K562 (cell line): ENCODE measurements around the gene PRR7. TPM values are rescaled to one million over a fixed set of nuclear protein-coding genes. Genes with fewer than 3 reads are reported as not detected.

Experiments used
- ATAC-seq: fragments of 200-7000 bp; cut with Tn5 transposase; 3 replicates; pipeline ENCODE4 v1.9.1; 2020; ENCODE audit warnings: moderate library complexity
- BruUV-seq: library from RNA; stranded (reverse); fragments of 400-500 nt; replicated peaks from 2 replicates; lab custom pipeline; 2021; lab: Mats Ljungman, UMichigan
- CTCF ChIA-PET: fragments of 300-600 bp; formaldehyde crosslinking; extraction: SDS; loops from one replicate; lab custom pipeline; 2021; ENCODE audit warnings: low intra/inter-chr PET ratio; lab: Yijun Ruan, JAX
- POLR2A ChIA-PET: fragments of 300-600, 350-650 bp; sonication (Branson Sonifier 250); formaldehyde crosslinking; extraction: SDS; loops from one replicate; lab custom pipeline; 2021; ENCODE audit warnings: antibody characterized with exemption, inconsistent platforms; lab: Yijun Ruan, JAX
- DNase-seq, 4 experiments: peaks; one replicate each; pipeline versions ENCODE4 v3.0.0 to v3.0.0-alpha.2; 2011 to 2018; ENCODE audit warnings: low spot score in 3 of 4, mixed read lengths in 3 of 4; ENCODE audit errors: extremely low read depth in 1 of 4
- FAIRE-seq: peaks from 2 replicates; lab custom pipeline; 2011; peaks lifted over from hg19 to GRCh38; lab: Jason Lieb, UNC
- H2AFZ ChIP-seq: 2 replicates; pipeline ENCODE4 v1.6.0; 2011; ENCODE audit warnings: low read depth, low read length, control low read depth, inconsistent platforms
- H3K27ac ChIP-seq: fragments of 200-600 bp; 3 replicates; pipeline ENCODE4 v1.8.0; 2011; ENCODE audit warnings: low read depth, mild to moderate bottlenecking, control low read depth, inconsistent platforms, low read length, moderate library complexity, mixed read lengths; ENCODE audit errors: extremely low read depth
- H3K27me3 ChIP-seq, 2 experiments: fragments of 300-600 bp in 1 of 2; 2 replicates in 1 of 2; 3 replicates in 1 of 2; pipeline versions ENCODE4 v1.6.0 to v1.8.0; 2011; ENCODE audit warnings: inconsistent platforms in 2 of 2, low read length in 2 of 2, mild to moderate bottlenecking in 1 of 2, mixed read lengths in 1 of 2, moderate library complexity in 1 of 2; ENCODE audit not compliant: control insufficient read depth in 2 of 2, insufficient read depth in 2 of 2
- H3K36me3 ChIP-seq: fragments of 300-600 bp; 3 replicates; pipeline ENCODE4 v1.8.0; 2011; ENCODE audit warnings: mild to moderate bottlenecking, low read length, inconsistent platforms; ENCODE audit not compliant: control insufficient read depth, insufficient read depth
- H3K4me1 ChIP-seq, 2 experiments: fragments of 200-600 bp in 1 of 2; replicated peaks in 1 of 2; 2 replicates in 1 of 2; 3 replicates in 1 of 2; pipeline versions ENCODE4 v1.5.1 to v1.8.0; 2011; ENCODE audit warnings: inconsistent platforms in 2 of 2, low read length in 2 of 2, mild to moderate bottlenecking in 1 of 2, mixed read lengths in 1 of 2, moderate library complexity in 1 of 2; ENCODE audit not compliant: control insufficient read depth in 2 of 2, insufficient read depth in 2 of 2
- H3K4me2 ChIP-seq: 2 replicates; pipeline ENCODE4 v1.6.1; 2011; ENCODE audit warnings: low read length, control low read depth, inconsistent platforms, mixed read lengths; ENCODE audit not compliant: insufficient read depth
- H3K4me3 ChIP-seq: fragments of 200-600 bp; sonication (generic), shearing (Covaris generic); 2 replicates; pipeline ENCODE4 v1.5.1; 2016; ENCODE audit warnings: control low read depth, inconsistent platforms
- H3K79me2 ChIP-seq: fragments of 200-600 bp; 3 replicates; pipeline ENCODE4 v1.8.0; 2011; ENCODE audit warnings: low read length, inconsistent platforms; ENCODE audit not compliant: control insufficient read depth, insufficient read depth
- H3K9ac ChIP-seq, 2 experiments: 2 replicates each; pipeline versions ENCODE4 v1.6.0 to v1.6.1; 2011; ENCODE audit warnings: low read depth in 2 of 2, low read length in 2 of 2, control low read depth in 1 of 2, inconsistent platforms in 1 of 2, mild to moderate bottlenecking in 1 of 2, mixed read lengths in 1 of 2; ENCODE audit not compliant: insufficient read depth in 1 of 2
- H3K9me1 ChIP-seq: one replicate; pipeline ENCODE4 v1.6.0; 2011; ENCODE audit warnings: inconsistent platforms, mild to moderate bottlenecking, low read length, moderate library complexity; ENCODE audit not compliant: control insufficient read depth, insufficient read depth
- H3K9me3 ChIP-seq: replicated peaks from 2 replicates; pipeline ENCODE4 v1.5.1; 2011; ENCODE audit warnings: low read depth, low read length, inconsistent platforms; ENCODE audit not compliant: control insufficient read depth, insufficient read depth
- H4K20me1 ChIP-seq: replicated peaks from 2 replicates; pipeline ENCODE4 v1.6.1; 2011; ENCODE audit warnings: low read length, inconsistent platforms, mixed read lengths; ENCODE audit not compliant: control insufficient read depth, insufficient read depth
- ARID2 ChIP-seq: fragments of 450-650 bp; IDR thresholded peaks from 2 replicates; pipeline ENCODE4 v1.6.1; 2017; ENCODE audit warnings: antibody characterized with exemption, mild to moderate bottlenecking
- ATF1 ChIP-seq, 2 experiments: fragments of 450-650 bp in 1 of 2; IDR thresholded peaks; 2 replicates each; pipeline ENCODE4 v1.6.1; 2016; ENCODE audit warnings: missing compliant biosample characterization in 1 of 2, missing genetic modification characterization in 1 of 2
- CSDE1 ChIP-seq, 2 experiments: fragments of 450-650 bp; IDR thresholded peaks; 2 replicates each; pipeline ENCODE4 v1.6.1; 2016; ENCODE audit warnings: mild to moderate bottlenecking in 1 of 2
- CTBP1 ChIP-seq: fragments of 450-650 bp; IDR thresholded peaks from 2 replicates; pipeline ENCODE4 v1.6.1; 2016; ENCODE audit warnings: borderline replicate concordance
- FOXK1 ChIP-seq: sonication (generic); formaldehyde crosslinking; IDR thresholded peaks from 2 replicates; pipeline ENCODE4 v1.8.0; 2022; ENCODE audit warnings: missing genetic modification reagents, mild to moderate bottlenecking, borderline replicate concordance
- HDAC1 ChIP-seq, 2 experiments: fragments of 450-650 bp; IDR thresholded peaks; 2 replicates each; pipeline ENCODE4 v1.6.1; 2016 to 2017; ENCODE audit warnings: inconsistent platforms in 1 of 2, mild to moderate bottlenecking in 1 of 2, moderate library complexity in 1 of 2
- HES1 ChIP-seq: fragments of 450-650 bp; IDR thresholded peaks from 2 replicates; pipeline ENCODE4 v1.6.1; 2016; ENCODE audit warnings: low read depth, mild to moderate bottlenecking, moderate library complexity
- KLF13 ChIP-seq: fragments of 450-650 bp; IDR thresholded peaks from 2 replicates; pipeline ENCODE4 v1.6.1; 2016; ENCODE audit warnings: missing genetic modification characterization, low read depth, mild to moderate bottlenecking, missing compliant biosample characterization, moderate library complexity, borderline replicate concordance
- PKNOX1 ChIP-seq: fragments of 450-650 bp; IDR thresholded peaks from 2 replicates; pipeline ENCODE4 v1.6.1; 2016
- RBBP5 ChIP-seq: fragments of 200-600 bp; sonication (generic); IDR thresholded peaks from 2 replicates; pipeline ENCODE4 v1.6.1; 2012; ENCODE audit warnings: borderline replicate concordance, mild to moderate bottlenecking, low read length, control low read depth, inconsistent platforms; ENCODE audit not compliant: insufficient read depth, poor library complexity, severe bottlenecking
- RBM17 ChIP-seq: fragments of 200-400 bp; formaldehyde crosslinking; IDR thresholded peaks from 2 replicates; pipeline ENCODE4 v1.6.1; 2017; ENCODE audit warnings: low read depth, mild to moderate bottlenecking, low read length, borderline replicate concordance
- SP1 ChIP-seq: sonication (generic); formaldehyde crosslinking; IDR thresholded peaks from 2 replicates; pipeline ENCODE4 v1.8.1; 2022; ENCODE audit warnings: mild to moderate bottlenecking, missing genetic modification reagents
- TBP ChIP-seq: optimal IDR thresholded peaks from 2 replicates; pipeline ENCODE3; 2011; ENCODE audit warnings: low read depth, low read length, improper control_type of control experiment
- THRAP3 ChIP-seq: fragments of 450-650 bp; IDR thresholded peaks from 2 replicates; pipeline ENCODE4 v1.6.1; 2016; ENCODE audit warnings: mild to moderate bottlenecking, inconsistent platforms, borderline replicate concordance
- WGBS: fragments of 100-300 bp; shearing (Covaris generic); methylation state at CpG from one replicate; pipeline ENCODE4 v1.1.6; 2016; ENCODE audit warnings: low coverage, mixed read lengths; ENCODE audit not compliant: insufficient coverage; ENCODE audit errors: missing lambda C conversion rate; 5-methylcytosine and 5-hydroxymethylcytosine counted together
- in situ Hi-C: fragments of 300-500 bp; cut with MboI; formaldehyde crosslinking; loops from 4 replicates; pipeline ENCODE4 v1.15.0; 2018; ENCODE audit warnings: inconsistent platforms, mixed read lengths
- intact Hi-C: fragments of 100-400 bp; cut with micrococcal nuclease; formaldehyde crosslinking; loops from 2 replicates; pipeline ENCODE4 v1.14.2; 2022
- polyA plus RNA-seq, 8 experiments: library from polyadenylated mRNA; depleted of rRNA in 4 of 8; stranded (reverse) in 5 of 8; unstranded in 3 of 8; fragments of >200 nt; fragmentation: Nextera tagmentation in 2 of 8; fragmentation: Illumina TruSeq in 1 of 8; extraction: Ambion mirVana in 2 of 8; extraction: Trizol in 1 of 8; gene quantifications; 2 replicates each; pipeline versions ENCODE4 v1.2.1 to v1.2.3, GENCODE V29; 2011 to 2014; ENCODE audit warnings: inconsistent platforms in 1 of 8, missing spikeins in 1 of 8
- total RNA-seq, 7 experiments: library from RNA; depleted of rRNA in 6 of 7; stranded (reverse); fragments of >200 nt in 6 of 7; fragmentation: Illumina TruSeq in 2 of 7; extraction: Trizol in 2 of 7; gene quantifications; 2 replicates each; pipeline versions ENCODE4 v1.2.1 to v1.2.3, GENCODE V29; 2011 to 2021; ENCODE audit warnings: low replicate concordance in 1 of 7
- TF ChIP-seq, protein P1 (sequence below): fragments of 200-800 bp; sonication (Bioruptor generic); IDR thresholded peaks from 2 replicates; pipeline ENCODE4 v1.6.1; 2017; ENCODE audit warnings: missing genetic modification characterization, missing compliant biosample characterization

Gene PRR7
- total and polyA plus RNA-seq, 9 of the 15 experiments (the other 6 are each of a cell fraction or from before 2014, with no cell fraction given) = 0.80 to 11.3 (median 10.4) TPM; not detected in 4

DNA sequence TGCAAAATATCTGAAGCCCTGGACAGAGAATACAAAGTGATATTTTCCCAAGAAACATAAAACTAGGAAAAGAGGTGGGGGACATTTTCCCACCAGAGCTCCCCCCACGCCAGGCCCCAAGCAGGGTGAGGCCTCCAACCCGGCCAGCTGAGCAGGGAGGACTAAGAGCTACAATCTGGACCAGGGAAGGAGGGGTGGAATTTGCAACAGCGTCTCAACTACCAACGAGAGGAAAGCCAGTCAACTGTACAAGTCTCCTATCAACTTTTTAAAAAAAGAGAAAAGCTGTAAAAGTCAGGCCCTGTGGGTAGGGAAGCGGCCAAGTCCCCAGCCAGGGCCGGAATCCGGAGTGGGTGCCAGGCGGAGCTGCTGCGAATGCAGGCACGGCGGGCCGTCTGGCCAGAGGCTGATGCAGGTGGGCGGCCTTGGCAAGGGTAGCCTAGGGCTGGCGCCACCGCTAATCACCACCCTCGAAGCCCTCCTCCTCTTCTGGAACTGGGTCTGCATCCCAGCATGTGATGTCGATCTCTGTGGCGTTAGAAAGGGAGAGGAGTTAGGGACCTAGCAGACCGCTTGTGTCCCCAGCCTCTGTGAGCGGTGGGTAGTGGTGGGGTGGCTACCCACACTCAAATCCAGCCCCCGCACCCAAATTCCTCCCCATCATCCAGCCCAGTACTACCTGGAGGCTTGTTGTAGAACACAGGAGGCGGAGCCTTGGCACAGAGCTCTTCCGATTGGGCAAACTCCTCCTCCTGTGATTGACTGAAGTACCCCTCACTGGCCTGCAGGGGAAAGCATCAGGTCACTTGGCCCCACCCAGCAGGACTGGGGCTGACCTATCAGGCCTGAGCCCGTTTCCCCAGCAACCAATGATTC is 10.6 kb downstream of the PRR7 start:
- H3K9me1 ChIP-seq = peaks cover 3% of the 10 kb centered on the region
- ChIA-PET POLR2A (interaction anchor here (0.6 to 1.2 kb wide), 15 partner anchors 9 to 344 kb away, joined by 3 to 10 read pairs (median 4); partner anchors contain the start of genes GRK6 and PRR7), CTCF (interaction anchor here (0.5 to 6.2 kb wide), 10 partner anchors 33 to 336 kb away, joined by 3 to 107 read pairs (median 4); partner anchors contain the start of gene MXD3)
- H3K4me2 ChIP-seq = no peak overlapping the region
- intact Hi-C loops (loop anchor here (1.0 to 2.0 kb wide), 2 partner anchors 40 to 144 kb away; partner anchors contain the start of gene PDLIM7), in situ Hi-C loops (loop anchor here (10.0 kb wide), 1 partner anchor 342 kb away; no protein-coding TSS in a partner anchor)
- H3K4me1 ChIP-seq = peaks cover 0 to 68% of the 10 kb centered on the region in 2 experiments; a peak in 3 of 5 replicates
- H3K9ac ChIP-seq = no peak overlapping the region
- no peak overlapping the region for H2AFZ ChIP-seq
- TSS peak; percentile 28 for BruUV-seq
- H3K27me3 ChIP-seq = no peaks in the 10 kb centered on the region
- no peak overlapping the region for H3K27ac ChIP-seq
- peak; percentile 100 for FAIRE-seq
- peaks cover 39% of the 10 kb centered on the region; the same call in 1 of the 3 replicates for H3K36me3 ChIP-seq
- H4K20me1 ChIP-seq = peaks cover 16% of the 10 kb centered on the region
- no peaks in the 10 kb centered on the region for H3K9me3 ChIP-seq
- peaks cover 10% of the 10 kb centered on the region; the same call in 2 of the 3 replicates for H3K79me2 ChIP-seq
- peak; percentile 84 for ATAC-seq
- WGBS = 71% methylated on average over 17 of the region's 24 CpGs
- peak; percentile 92 to 98 (median 94) for DNase-seq
- H3K4me3 ChIP-seq = no peak overlapping the region
- TF ChIP-seq THRAP3 = no peak
- no peak for TF ChIP-seq RBBP5
- TF ChIP-seq CTBP1 = peak; percentile 95
- TF ChIP-seq TBP = peak; percentile 31
- TF ChIP-seq, protein P1, sequence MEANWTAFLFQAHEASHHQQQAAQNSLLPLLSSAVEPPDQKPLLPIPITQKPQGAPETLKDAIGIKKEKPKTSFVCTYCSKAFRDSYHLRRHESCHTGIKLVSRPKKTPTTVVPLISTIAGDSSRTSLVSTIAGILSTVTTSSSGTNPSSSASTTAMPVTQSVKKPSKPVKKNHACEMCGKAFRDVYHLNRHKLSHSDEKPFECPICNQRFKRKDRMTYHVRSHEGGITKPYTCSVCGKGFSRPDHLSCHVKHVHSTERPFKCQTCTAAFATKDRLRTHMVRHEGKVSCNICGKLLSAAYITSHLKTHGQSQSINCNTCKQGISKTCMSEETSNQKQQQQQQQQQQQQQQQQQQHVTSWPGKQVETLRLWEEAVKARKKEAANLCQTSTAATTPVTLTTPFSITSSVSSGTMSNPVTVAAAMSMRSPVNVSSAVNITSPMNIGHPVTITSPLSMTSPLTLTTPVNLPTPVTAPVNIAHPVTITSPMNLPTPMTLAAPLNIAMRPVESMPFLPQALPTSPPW (CRISPR knock-in tag) = peak; percentile 40; the same call in 1 of the 2 replicates
- TF ChIP-seq RBM17 = no peak
- peak in 1 of 2 experiments; percentile 95; a peak in 2 of 4 replicates for TF ChIP-seq CSDE1 (IDR thresholded peaks at IDR 0.05)
- peak; percentile 76; the same call in 1 of the 2 replicates for TF ChIP-seq FOXK1 (CRISPR knock-in tag)
- peak; percentile 91 for TF ChIP-seq SP1
- no peak for TF ChIP-seq ARID2
- no peak for TF ChIP-seq HES1
- TF ChIP-seq PKNOX1 = peak; percentile 96
- no peak for TF ChIP-seq ATF1 (CRISPR knock-in tag; IDR thresholded peaks at IDR 0.05)
- TF ChIP-seq ATF1 (tag; IDR thresholded peaks at IDR 0.05) = peak; percentile 37; the same call in 1 of the 2 replicates
- TF ChIP-seq HDAC1 (IDR thresholded peaks at IDR 0.05) = peak in 1 of 2 experiments; percentile 53; a peak in 1 of 4 replicates
- no peak for TF ChIP-seq KLF13
